Measurements from ENCODE around the gene ZNF609. TPM values are rescaled to one million over a fixed set of nuclear protein-coding genes. Genes with fewer than 3 reads are reported as not detected.

ZNF609 gene
- 15.5 to 23.3 TPM (median 22.8 TPM) in 5 replicates for total RNA-seq (2022; extraction: Qiagen RNA extraction; ENCODE audit: low read depth)

DNA sequence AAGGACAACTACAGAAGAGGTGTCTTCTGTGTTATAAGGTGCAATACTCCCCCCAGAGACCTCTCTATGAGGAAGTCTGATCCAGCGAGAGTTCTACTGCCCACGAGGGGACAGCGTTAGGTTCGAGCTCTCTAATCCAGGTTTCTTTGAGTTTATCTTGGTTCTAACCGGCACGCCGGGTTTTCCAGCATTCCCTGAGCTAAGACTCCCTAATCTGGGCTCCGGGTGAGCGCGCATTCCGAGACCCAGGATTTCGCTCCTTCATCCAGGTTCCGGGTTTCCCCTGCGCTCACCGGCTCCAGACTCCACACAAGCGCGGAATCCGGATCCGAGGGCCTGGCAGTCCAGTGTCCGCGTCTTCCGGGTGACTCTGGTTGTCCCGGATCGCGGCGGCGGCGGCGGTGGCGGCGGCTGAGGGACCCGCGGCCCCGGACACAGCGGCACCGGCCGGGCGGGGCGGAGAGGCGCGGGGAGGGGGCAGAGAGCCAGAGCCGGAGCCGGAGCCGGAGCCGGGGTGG, at the start of gene ZNF609:
TSS of gene ZNF609 (plus strand) at position 373 of the 518 bp plus-strand sequence. CDS start 38,842 bp downstream, outside the sequence.

Other genes starting within 250 kb of the ZNF609 start
- 11.7 to 16.7 TPM (median 16.0 TPM) in 5 replicates for gene CSNK1G1, start 104.4 kb upstream of the ZNF609 start, total RNA-seq (2022; extraction: Qiagen RNA extraction; ENCODE audit: low read depth)
- gene PCLAF, start 79.1 kb upstream of the ZNF609 start, total RNA-seq (2022; extraction: Qiagen RNA extraction; ENCODE audit: low read depth) = 142 to 290 TPM (median 167 TPM) in 5 replicates
- gene TRIP4, start 72.7 kb upstream of the ZNF609 start, total RNA-seq (2022; extraction: Qiagen RNA extraction; ENCODE audit: low read depth) = 23.5 to 33.1 TPM (median 24.9 TPM) in 5 replicates

Measured in A549 treated with RU486 at 1 μM for 4 hours (cell line).